ENCODE data around the gene CTRB1. TPM values are rescaled to one million over a fixed set of nuclear protein-coding genes. Genes with fewer than 3 reads are reported as not detected.

Gene CTRB1
- total and polyA plus RNA-seq, 8 donors, result 14,339 to 37,242 (median 26,434) TPM

DNA sequence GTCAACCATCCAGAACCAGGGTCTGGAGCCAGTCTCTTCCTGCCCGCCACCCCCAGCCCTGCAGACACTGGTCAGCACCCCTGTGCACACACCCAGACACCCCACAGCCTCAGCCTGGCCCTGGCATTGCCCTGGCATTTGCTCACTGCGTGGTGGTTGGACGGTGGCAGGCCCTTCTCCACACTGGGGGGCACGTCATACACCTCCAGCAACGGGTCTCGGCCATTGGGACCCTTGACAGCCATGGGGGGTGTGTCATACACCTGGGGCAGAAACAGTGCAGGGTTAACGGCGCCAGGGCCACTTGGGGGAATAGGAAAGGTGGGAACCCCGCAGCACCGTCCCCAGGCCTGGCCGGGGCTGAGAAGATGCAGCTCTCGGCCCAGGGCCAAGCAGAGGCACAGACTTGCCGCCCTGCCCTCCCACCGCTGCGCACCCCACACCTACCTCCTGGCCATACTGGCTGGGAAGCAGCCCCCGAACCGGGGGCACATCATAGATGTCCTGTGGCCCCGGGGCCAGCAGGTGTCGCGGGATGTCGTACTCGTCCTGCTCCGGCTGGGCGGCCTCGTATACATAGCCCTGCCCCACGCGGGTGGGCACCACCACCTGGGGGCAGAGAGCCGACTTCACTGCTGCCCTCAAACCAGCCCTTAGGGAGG is 18.1 kb downstream of the CTRB1 start:
- Histone ChIP-seq H3K4me3 (no peak overlapping the region), H3K36me3 (peaks cover 0 to 43% (median 3%) of the 10 kb centered on the region in 3 donors), H3K9me3 (no peaks in the 10 kb centered on the region), H3K4me1 (peaks cover 11 to 16% (median 14%) of the 10 kb centered on the region in 3 donors), H3K27ac (no peak overlapping the region), H3K27me3 (no peaks in the 10 kb centered on the region)
- intact Hi-C loops (cut with DNase I), result loop anchor here in 1 of 3 donors (5.0 kb wide), 1 partner anchor 145 kb away; no protein-coding TSS in a partner anchor
- 88 to 91% methylated on average over 28 of the region's 28 CpGs for WGBS, 2 donors
- peak in 3 of 6 donors; percentile 18 to 84 (median 47) for DNase-seq
- TF ChIP-seq CTCF (IDR thresholded peaks at IDR 0.05), result no peak
- no peak for FAIRE-seq
- ATAC-seq, result no peak

DNA sequence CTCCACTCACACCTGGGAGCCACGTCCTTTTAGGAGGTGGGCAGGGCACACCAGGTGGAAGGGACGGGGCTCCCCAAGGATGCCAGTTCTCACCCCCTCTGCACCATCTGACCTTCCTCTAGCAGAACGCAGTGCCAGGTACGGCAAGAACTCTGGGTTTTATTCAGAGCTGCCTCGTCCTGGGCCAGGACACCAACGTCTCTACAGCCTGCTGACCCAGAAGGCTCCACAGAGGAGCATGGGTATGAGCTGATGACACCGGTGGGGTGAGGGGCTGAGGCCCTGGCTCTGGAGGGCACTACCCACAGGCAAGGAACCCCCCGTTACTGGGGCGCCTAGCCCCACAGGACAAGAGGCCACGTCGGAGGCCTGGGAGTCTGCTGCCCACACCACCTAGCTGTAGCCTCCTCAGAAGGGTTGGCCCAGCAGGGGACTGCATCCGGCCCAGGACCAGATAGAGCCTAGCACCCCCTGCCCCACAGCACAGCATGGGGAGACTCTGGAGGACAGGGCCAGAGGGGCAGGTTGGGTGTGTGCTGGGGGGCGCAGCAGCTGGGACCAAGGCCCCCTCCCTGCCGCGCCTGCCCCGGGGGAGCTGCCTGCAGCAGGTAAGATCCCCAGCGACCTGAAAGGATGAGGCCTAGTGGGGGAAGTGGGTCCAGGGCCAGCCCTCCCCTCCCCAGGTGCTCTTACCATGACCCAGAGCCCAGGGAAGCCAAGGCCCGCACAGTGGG is 18.8 kb downstream of the CTRB1 start:
- WGBS, 2 donors, result 89 to 91% methylated on average over 18 of the region's 18 CpGs
- H3K9me3 ChIP-seq, result no peaks in the 10 kb centered on the region
- DNase-seq (peak in 2 of 6 donors; percentile 58 to 76), ATAC-seq (no peak), FAIRE-seq (no peak)
- no peak overlapping the region for H3K4me3 ChIP-seq
- H3K27me3 ChIP-seq, result no peaks in the 10 kb centered on the region
- peaks cover 11 to 16% (median 14%) of the 10 kb centered on the region in 3 donors for H3K4me1 ChIP-seq
- peaks cover 0 to 43% (median 10%) of the 10 kb centered on the region in 3 donors for H3K36me3 ChIP-seq
- intact Hi-C loops (cut with DNase I), result loop anchor here in 1 of 3 donors (5.0 kb wide), 1 partner anchor 145 kb away; no protein-coding TSS in a partner anchor
- peak overlapping the region in 1 of 4 donors; percentile 74 for H3K27ac ChIP-seq
- no peak for TF ChIP-seq CTCF (IDR thresholded peaks at IDR 0.05)

GRCh38 chr16:75238132-75238852 is 19.5 kb downstream of the CTRB1 start:
- Histone ChIP-seq H3K4me3 (no peak overlapping the region), H3K36me3 (peaks cover 0 to 37% (median 12%) of the 10 kb centered on the region in 3 donors), H3K27ac (peak overlapping the region; percentile 2 to 74 (median 38)), H3K4me1 (peaks cover 11 to 18% (median 14%) of the 10 kb centered on the region in 3 donors), H3K9me3 (no peaks in the 10 kb centered on the region), H3K27me3 (no peaks in the 10 kb centered on the region)
- DNase-seq, result peak in 4 of 6 donors; percentile 61 to 88 (median 73)
- TF ChIP-seq CTCF (IDR thresholded peaks at IDR 0.05), result no peak
- peak; percentile 11 to 41 (median 32) for ATAC-seq
- WGBS, 2 donors, result 43 to 46% methylated on average over 24 to 25 of the region's 25 CpGs
- FAIRE-seq, result no peak
- intact Hi-C loops (cut with DNase I), result loop anchor here in 1 of 3 donors (5.0 kb wide), 1 partner anchor 144 kb away; no protein-coding TSS in a partner anchor

- Histone ChIP-seq H3K27ac (peak overlapping the region; percentile 2 to 74 (median 42)), H3K27me3 (no peaks in the 10 kb centered on the region), H3K4me1 (peaks cover 18 to 24% (median 18%) of the 10 kb centered on the region in 3 donors), H3K36me3 (peaks cover 0 to 36% (median 12%) of the 10 kb centered on the region in 3 donors), H3K4me3 (no peak overlapping the region), H3K9me3 (no peaks in the 10 kb centered on the region)
- WGBS, 2 donors, result 48 to 56% methylated on average over 13 to 16 of the region's 16 CpGs
- intact Hi-C loops (cut with DNase I), result loop anchor here in 1 of 3 donors (5.0 kb wide), 1 partner anchor 143 kb away; no protein-coding TSS in a partner anchor
- ATAC-seq, result peak; percentile 1 to 10 (median 6)
- FAIRE-seq, result no peak
- no peak for TF ChIP-seq CTCF (IDR thresholded peaks at IDR 0.05)
- peak in 2 of 6 donors; percentile 33 to 70 for DNase-seq
Observed at GRCh38 chr16:75238853-75239541, 20.2 kb downstream of the CTRB1 start.
